T follicular helper cell (primary cell): ENCODE measurements around the gene CAMTA1.

Source experiments
- DNase-seq: peaks from one replicate; pipeline ENCODE4 v3.0.0-alpha.2; 2020; ENCODE audit warnings: low read depth

The CAMTA1 gene

DNA sequence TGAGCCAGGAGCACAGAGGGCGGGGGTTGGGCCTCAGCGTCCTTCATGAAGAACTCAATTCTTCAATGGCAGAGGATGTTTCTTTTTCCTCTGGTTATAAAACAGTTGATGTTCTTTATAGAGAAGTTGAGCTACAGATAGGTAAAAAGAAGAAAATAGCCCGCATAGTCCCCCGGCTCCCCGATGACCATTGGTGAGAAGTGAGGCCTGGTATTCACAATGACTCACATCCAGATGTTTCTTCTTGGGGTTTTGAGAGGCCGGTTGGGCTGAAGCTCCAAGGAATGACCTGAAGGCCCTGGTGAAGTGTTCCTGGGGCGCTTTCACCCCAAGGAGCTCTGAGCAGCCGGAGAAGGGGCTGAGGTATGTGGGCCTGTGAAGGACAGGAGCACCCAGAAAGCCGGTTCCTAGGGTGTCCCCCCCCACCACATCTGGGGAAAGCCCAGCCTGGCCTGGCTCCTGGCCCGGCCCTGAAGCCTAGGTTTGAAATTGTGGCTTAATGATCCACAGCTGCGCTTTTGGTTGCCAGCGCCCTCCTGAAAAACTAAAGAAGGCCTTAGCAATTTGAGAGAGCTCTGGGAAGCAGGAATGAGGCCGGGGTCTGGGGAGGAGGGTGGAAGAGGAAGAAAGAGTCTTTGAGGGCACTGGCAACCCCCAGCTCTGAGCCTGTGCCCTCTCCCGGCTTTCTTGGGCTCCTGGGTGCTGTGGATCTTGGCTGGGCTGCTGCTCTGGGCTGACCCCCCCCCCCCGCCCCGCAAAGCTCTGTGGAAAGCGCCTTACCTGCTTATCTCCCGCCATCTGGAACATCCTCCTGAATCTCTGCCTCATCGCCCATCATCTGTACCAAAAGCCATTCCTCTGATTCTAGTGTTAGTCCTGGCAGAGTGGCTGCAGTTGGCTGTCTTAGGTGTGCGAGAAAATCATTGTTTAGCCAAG, 444.7 kb downstream of the CAMTA1 start:
- DNase-seq, result no peak

DNA sequence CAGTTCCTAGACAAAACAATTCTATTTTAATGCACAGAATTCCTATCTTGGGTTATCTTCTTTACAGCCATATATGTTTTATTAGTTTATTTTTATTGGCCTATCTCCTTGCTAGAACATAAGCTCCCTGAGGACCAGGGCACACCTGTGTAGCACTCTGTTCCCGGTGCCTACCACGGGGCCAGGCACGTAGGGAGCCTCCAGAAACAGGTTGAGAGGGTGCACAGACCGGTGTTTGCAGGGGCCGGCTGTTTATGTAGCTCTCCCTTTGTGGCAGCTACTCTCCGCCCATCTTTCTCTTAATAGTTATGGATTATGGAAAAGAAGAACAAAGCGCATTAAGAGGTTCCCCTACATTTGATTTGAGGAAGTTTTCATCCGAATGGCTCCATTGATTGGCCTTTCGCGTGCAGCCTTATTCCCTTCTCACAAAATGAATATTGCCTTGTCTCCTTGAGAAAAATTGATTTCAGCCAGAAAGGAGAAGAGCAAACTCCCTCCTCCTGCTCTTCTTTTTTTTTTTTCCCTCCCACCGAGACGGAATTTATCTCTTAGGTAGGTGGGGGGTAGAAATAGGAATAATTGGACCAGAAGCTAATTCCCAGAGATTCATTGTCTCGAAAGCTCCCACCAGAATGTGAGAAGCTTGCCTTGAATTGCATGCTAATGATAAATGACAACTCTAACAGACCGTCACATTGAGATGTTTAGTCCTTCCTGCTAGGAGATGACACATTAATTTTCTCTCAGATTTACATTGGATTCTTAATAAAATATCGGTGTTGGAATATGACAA, 447.4 kb downstream of the CAMTA1 start:
- DNase-seq, result no peak

GRCh38 chr1:7233237-7233540, 447.9 kb downstream of the CAMTA1 start:
- DNase-seq, result no peak

DNA sequence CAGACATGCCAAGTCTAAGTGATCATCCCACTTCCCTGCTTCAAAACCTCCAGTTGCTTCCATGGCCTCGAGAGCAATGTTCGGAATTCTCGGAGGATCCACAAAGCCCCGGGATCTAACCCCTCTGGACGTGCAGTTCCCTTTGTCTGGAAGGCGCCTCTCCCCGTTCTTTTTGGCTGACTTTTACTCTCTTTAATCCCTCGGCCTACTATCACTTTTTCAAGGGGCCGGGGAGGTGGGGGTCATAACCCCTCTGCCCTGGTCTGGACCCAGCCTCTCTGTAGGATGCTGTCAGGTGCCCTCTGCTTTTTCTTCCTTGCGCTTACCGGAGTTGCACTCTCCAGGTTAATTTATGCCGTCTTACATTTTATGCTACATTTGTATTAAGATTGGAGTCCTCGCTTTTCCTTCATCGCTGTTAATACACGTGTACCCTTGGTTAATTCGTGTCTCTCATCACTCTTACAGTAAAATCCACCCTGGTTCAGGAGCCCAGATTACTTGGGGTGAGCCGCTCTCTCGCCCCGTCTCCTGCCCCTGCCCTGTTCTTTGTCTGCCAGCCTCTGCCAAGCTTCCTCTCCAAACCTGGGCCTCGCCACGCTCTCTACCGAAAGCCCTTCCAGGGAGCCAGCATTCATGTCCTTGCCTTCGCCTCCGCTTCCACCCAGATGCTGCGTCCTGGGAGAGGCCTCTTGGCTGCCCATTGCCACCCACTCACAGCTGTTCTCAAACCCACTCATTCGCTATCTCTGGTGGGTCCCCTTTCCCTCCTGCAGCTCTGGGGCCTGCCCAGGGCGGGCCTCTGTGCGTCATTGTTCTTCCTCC, 448.6 kb downstream of the CAMTA1 start:
- DNase-seq, result no peak

DNA sequence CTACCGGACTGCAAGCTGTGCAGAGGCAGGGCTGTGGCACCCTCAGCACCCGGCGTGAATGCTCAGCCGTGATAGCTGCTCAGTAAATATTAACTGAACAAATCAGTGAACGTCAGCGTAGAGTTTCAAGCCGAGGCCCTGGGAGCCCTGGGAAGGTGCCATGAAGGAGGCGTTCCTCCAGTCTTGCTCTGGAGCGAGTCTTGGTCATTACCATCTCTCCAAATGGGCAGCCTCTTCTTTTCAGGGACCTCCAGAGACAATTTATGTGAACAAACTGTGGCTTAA, 449.2 kb downstream of the CAMTA1 start:
- no peak for DNase-seq

- no peak for DNase-seq
These were observed 450.7 kb downstream of the CAMTA1 start for GRCh38 chr1:7235871-7236517.

GRCh38 chr1:7236844-7237515, 451.7 kb downstream of the CAMTA1 start:
- no peak for DNase-seq

DNA sequence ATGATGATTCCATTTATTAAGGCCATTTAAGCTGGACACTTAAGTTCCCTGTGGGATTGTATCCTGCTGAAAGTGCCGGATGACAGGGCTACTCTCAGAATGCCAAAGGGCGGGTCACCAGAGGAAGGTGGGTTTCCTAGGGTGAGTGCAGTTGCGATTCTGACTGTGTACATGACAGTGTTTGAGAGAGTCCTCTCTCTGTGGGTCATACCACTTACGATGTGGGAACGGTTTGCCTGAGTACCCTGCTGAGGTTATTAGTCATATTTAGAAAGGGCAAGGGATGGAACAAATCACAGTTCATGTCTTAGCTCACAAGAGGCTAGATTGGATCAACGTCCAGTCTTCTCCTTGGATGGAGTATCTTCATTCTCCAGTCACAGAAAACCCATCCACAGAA, 461.9 kb downstream of the CAMTA1 start:
- DNase-seq, result no peak

- no peak for DNase-seq
These were observed 462.7 kb downstream of the CAMTA1 start for GRCh38 chr1:7247791-7248548.

GRCh38 chr1:7248549-7249199, 463.4 kb downstream of the CAMTA1 start:
- no peak for DNase-seq

DNA sequence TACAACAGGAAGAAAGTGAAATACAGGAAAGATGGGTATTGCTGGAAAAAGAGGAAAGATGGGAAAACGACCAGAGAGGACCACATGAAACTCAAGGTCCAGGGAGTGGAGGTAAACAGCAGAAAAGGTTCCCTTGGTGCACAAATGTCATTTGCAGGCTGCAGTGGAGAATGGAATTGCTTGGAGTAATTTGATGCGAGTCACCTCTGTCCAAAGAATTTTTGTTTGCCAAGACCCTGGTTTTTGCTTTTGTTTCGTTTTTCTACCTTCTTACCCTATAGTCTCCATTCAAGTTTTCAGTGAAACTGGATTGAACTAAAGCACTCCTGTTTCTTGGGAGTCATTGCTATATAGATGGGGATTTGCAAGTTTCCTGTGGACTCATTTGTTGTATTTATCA, 464.3 kb downstream of the CAMTA1 start:
- no peak for DNase-seq

- DNase-seq, result no peak
These were observed 464.9 kb downstream of the CAMTA1 start for GRCh38 chr1:7250176-7250575.

GRCh38 chr1:7250597-7251453, 465.6 kb downstream of the CAMTA1 start:
- DNase-seq, result no peak

DNA sequence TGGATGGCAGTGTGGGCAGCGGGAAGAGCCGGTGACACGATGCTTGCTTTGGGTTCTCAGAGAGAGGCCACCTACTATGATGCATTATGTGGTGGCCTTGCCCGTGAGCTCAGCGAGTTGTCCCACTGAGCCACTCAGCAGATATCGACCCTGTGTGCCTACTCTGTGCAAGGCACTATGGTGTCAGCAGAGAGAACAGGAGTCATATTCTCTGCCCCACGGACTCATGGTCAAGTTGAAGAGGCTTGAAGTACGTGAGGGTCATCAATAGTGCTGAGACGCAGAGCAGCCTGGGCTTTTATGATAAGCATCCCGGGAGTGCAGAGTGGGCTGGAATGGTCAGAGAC, 466.2 kb downstream of the CAMTA1 start:
- no peak for DNase-seq

- no peak for DNase-seq
These were observed 467.3 kb downstream of the CAMTA1 start for GRCh38 chr1:7252411-7253117.

DNA sequence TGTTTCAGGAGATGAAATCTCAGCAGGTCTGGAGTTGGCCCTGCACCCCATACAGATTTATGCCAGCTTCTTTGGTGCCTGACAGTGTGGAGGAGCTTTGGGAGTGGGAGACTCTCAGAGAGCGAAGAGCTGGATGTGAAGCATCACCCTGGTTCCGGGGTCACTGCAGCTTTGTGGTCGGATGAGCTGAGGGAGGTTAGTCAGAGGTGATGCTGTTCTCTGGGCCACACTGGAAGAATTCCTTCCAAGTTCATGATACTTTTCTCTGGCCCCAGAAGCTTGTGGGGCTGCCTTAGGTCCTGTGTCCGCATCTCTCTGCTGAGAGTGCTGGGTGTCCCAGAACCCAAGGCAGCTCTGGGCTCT, 467.8 kb downstream of the CAMTA1 start:
- no peak for DNase-seq

DNA sequence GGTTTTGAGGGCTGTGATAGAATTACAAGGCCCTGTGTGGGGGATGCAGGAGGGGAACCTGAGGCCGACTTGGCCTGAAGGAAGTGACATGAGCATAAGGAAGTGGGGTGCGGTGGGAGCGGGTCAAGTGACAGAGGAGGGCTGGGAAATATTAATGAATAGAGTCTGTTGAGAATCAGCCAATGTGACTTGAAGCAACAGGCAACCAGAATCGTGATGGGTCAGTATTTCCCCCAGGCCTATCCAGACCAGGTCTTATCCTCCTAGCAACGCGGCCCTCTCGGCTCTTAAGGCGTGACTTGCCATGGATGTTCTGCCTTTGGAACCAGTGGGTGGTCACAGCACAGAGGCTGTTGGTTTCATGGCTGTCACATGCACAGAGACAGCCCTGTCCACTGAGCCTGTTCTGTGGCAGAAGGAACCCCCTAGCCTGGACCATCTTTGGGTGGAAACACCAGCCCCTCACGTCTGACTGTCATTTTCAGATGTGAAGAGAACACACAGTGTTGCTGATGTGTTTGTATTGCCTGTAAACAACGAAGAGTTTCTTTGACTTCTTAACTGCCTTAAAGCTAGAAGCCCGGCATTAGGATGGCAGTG, 468.8 kb downstream of the CAMTA1 start:
- no peak for DNase-seq

DNA sequence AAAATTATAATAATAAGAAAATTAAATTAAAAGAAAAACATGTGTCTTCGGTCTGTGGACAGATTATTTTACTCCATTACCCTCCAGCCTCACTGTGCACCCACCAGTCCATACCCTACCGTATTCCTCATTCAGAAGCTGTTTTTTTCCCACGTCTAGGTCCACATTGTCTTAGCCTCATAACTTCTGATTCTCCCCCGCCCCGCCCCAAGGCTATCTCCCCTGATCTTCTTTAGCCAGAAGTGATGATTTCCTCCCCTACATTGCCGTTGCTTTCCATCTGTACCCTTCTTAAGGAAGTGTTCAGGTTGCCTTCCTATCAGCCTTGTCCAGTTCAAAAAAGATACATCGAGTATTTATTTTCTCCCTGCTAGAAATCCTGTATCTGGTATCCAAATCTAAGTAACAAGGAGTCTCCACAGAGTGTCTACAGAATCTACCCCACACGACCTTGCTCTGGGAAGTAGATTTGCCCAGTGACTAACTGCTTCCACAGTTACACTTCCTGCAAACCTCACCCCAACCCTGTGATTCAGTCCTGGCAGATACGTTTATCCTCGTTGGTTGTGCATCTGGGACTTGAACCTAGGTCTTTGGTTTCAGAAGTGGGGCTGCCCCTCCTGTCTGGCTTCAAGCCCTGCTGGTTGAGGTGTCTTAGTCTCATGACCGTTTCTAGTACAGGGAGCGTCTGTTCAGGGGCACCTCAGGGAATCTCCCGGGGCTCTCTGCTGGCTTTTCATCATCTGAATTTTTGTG, 470.2 kb downstream of the CAMTA1 start:
- no peak for DNase-seq
